Esophagus (tissue), 2 donors: ENCODE results near the gene MAP4K3. TPM values are rescaled to one million over a fixed set of nuclear protein-coding genes. Genes with fewer than 3 reads are reported as not detected.

ENCODE experiments used
- H3K27ac ChIP-seq, 2 donors: one replicate each; pipeline ENCODE4 v1.5.1; 2013; ENCODE audit warnings: low read depth in 2 of 2, mild to moderate bottlenecking in 2 of 2, inconsistent platforms in 1 of 2, low read length in 1 of 2, moderate library complexity in 1 of 2
- H3K27me3 ChIP-seq, 2 donors: one replicate each; pipeline ENCODE4 v1.6.1; 2013; ENCODE audit warnings: low read length in 2 of 2, control low read depth in 1 of 2, mild to moderate bottlenecking in 1 of 2; ENCODE audit not compliant: insufficient read depth in 2 of 2, control insufficient read depth in 1 of 2
- H3K36me3 ChIP-seq, 2 donors: one replicate each; pipeline ENCODE4 v1.6.1; 2013; ENCODE audit warnings: low read length in 1 of 2; ENCODE audit not compliant: control insufficient read depth in 2 of 2, insufficient read depth in 2 of 2
- H3K4me1 ChIP-seq, 2 donors: one replicate each; pipeline ENCODE4 v1.6.1; 2013; ENCODE audit warnings: low read length in 1 of 2; ENCODE audit not compliant: control insufficient read depth in 2 of 2, insufficient read depth in 2 of 2
- H3K4me3 ChIP-seq, 2 donors: one replicate each; pipeline ENCODE4 v1.5.1; 2013; ENCODE audit warnings: low read length in 2 of 2, mild to moderate bottlenecking in 2 of 2, low read depth in 1 of 2, moderate library complexity in 1 of 2
- H3K9me3 ChIP-seq, 2 donors: one replicate each; pipeline ENCODE4 v1.6.1; 2013; ENCODE audit warnings: mild to moderate bottlenecking in 2 of 2, low read depth in 1 of 2, low read length in 1 of 2, moderate library complexity in 1 of 2; ENCODE audit not compliant: control insufficient read depth in 2 of 2, insufficient read depth in 1 of 2
- whole genome bisulfite sequencing, 2 donors: extraction: QIAGEN DNeasy Blood & Tissue Kit; methylation state at CpG; one replicate each; pipeline ENCODE4 v1.1.7; 2013; 5-methylcytosine and 5-hydroxymethylcytosine counted together
- polyA plus RNA-seq, 2 donors: library from polyadenylated mRNA; stranded (reverse); fragments of 200-250 nt; gene quantifications; one replicate each; pipeline ENCODE4 v1.2.3, GENCODE V29; 2013
- donor health status: healthy with polysubstance abuse.
- donor health status: Bipolar disorder and iron deficiency.

Gene MAP4K3
- polyA plus RNA-seq, 2 donors: 7.0 to 8.1 TPM

DNA sequence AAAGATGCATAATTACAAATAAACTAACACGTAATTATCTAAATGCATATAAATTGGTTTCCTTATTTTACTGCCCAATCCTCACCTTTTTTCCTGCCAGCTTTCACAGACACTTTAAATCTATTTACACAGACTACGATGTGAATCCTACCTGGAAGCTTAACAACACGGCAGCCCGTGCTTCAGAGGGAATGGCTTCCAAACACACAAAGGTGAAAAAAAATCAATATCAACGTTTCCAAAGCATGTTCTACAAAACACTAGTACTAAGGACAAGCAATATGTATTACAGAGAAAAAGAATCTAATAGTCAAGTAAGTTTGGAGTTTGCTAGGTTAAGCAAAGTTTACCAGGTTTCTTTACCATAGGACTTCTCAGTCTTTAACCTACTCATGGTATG, 4.4 kb downstream of the MAP4K3 start:
- H3K27ac ChIP-seq: no peak overlapping the region
- no peaks in the 10 kb centered on the region for H3K9me3 ChIP-seq
- H3K4me1 ChIP-seq: peaks cover 2 to 6% of the 10 kb centered on the region in 2 donors
- no peak overlapping the region for H3K4me3 ChIP-seq
- no peaks in the 10 kb centered on the region for H3K36me3 ChIP-seq
- no peaks in the 10 kb centered on the region for H3K27me3 ChIP-seq
- WGBS, 2 donors: 72 to 73% methylated on average over 5 of the region's 5 CpGs

GRCh38 chr2:39431592-39432316, 5.3 kb downstream of the MAP4K3 start:
- Histone ChIP-seq H3K27ac (no peak overlapping the region), H3K9me3 (no peaks in the 10 kb centered on the region), H3K36me3 (no peaks in the 10 kb centered on the region), H3K4me3 (no peak overlapping the region), H3K4me1 (peaks cover 2 to 6% of the 10 kb centered on the region in 2 donors), H3K27me3 (no peaks in the 10 kb centered on the region)
- WGBS, 2 donors: 29 to 35% methylated on average over 3 of the region's 3 CpGs

GRCh38 chr2:39429746-39430145, 7.3 kb downstream of the MAP4K3 start:
- Histone ChIP-seq H3K27me3 (no peaks in the 10 kb centered on the region), H3K4me1 (peaks cover 2 to 3% of the 10 kb centered on the region in 2 donors), H3K27ac (no peak overlapping the region), H3K36me3 (no peaks in the 10 kb centered on the region), H3K9me3 (no peaks in the 10 kb centered on the region), H3K4me3 (no peak overlapping the region)
- 60 to 76% methylated on average over 1 of the region's 1 CpG for WGBS, 2 donors

GRCh38 chr2:39424951-39425350, 12.1 kb downstream of the MAP4K3 start:
- 90% methylated on average over 1 of the region's 1 CpG for WGBS, 2 donors
- Histone ChIP-seq H3K27ac (no peak overlapping the region), H3K4me1 (peaks cover 0 to 2% of the 10 kb centered on the region in 2 donors), H3K36me3 (no peaks in the 10 kb centered on the region), H3K9me3 (no peaks in the 10 kb centered on the region), H3K27me3 (no peaks in the 10 kb centered on the region), H3K4me3 (no peak overlapping the region)

- Histone ChIP-seq H3K4me3 (no peak overlapping the region), H3K27me3 (no peaks in the 10 kb centered on the region), H3K36me3 (no peaks in the 10 kb centered on the region), H3K27ac (no peak overlapping the region), H3K4me1 (peaks cover 0 to 2% of the 10 kb centered on the region in 2 donors), H3K9me3 (no peaks in the 10 kb centered on the region)
- WGBS, 2 donors: 97 to 100% methylated on average over 1 of the region's 1 CpG
Observed at GRCh38 chr2:39422700-39423099, 14.4 kb downstream of the MAP4K3 start.

DNA sequence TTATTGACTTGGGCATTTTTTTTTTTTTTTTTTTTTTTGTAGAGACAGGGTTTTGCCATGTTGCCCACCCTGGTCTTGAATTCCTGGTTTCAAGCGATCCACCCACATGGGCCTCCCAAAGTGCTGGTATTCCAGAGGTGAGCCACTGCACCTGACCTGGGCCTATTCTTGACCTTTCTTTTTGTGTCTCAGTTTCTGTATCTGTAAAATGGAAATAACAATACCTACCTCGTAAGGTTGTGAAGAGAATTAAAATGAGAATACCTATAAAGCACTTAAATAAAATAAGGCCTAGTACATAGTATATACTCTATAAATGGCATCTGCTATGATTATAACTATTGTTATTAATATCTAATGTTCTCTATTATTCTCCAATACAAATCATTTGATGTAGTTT, 15.7 kb downstream of the MAP4K3 start:
- peaks cover 0 to 2% of the 10 kb centered on the region in 2 donors for H3K4me1 ChIP-seq
- H3K4me3 ChIP-seq: no peak overlapping the region
- H3K36me3 ChIP-seq: no peaks in the 10 kb centered on the region
- H3K27ac ChIP-seq: no peak overlapping the region
- H3K27me3 ChIP-seq: no peaks in the 10 kb centered on the region
- H3K9me3 ChIP-seq: no peaks in the 10 kb centered on the region
- 96 to 99% methylated on average over 2 of the region's 2 CpGs for WGBS, 2 donors

DNA sequence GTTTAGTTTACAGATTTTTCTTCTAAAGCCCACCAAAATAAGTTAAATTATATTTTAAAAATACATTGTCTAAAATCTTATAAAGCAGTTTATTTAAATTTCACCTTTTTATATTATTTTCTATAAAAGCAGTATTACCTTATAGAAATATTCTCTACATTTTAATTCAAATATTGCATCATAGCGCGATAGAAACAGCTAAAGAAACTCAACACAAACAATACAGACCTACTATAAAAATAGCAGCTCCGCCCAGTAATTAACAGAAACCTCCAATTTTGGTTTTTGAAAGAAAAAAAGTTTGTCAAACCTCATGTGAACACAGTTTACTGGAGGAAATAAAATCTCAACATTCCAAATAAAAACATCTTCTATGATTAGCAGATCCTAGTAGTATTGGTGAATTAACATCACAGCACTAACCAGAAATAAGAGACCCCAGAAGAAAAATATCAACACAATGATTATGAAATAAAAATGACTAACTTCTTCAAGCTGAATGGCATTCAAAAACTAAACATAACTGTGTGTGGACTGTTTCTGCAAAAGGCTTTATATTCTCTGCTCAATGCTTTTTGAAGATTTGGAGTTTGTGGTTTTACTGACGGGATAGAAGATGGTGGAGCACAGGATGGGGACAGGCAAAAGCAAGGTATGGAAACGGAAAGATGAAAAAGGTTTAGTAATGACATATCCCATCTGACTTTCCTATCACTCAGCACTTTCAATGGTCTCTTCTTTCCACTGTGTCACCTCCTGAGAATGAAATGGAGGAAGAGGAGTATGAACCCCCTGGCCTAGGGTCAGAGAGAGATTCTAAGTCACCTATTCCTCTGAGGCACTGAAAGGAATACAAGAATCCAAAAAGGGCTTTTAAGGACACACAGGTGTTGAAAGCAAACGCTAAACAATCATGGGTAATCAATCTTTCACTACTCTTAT, 17.5 kb downstream of the MAP4K3 start:
- Histone ChIP-seq H3K4me1 (peaks cover 0 to 2% of the 10 kb centered on the region in 2 donors), H3K36me3 (no peaks in the 10 kb centered on the region)
- 79 to 86% methylated on average over 6 of the region's 6 CpGs for WGBS, 2 donors

GRCh38 chr2:39418491-39418890, 18.6 kb downstream of the MAP4K3 start:
- Histone ChIP-seq H3K27ac (no peak overlapping the region), H3K4me3 (no peak overlapping the region), H3K4me1 (no peaks in the 10 kb centered on the region), H3K36me3 (no peaks in the 10 kb centered on the region), H3K27me3 (no peaks in the 10 kb centered on the region), H3K9me3 (no peaks in the 10 kb centered on the region)
- WGBS, 2 donors: 70 to 86% methylated on average over 5 of the region's 5 CpGs

More for the DNA sequence above, 17.5 kb downstream of the MAP4K3 start:
- no peak overlapping the region for H3K27ac ChIP-seq
- no peaks in the 10 kb centered on the region for H3K27me3 ChIP-seq
- H3K9me3 ChIP-seq: no peaks in the 10 kb centered on the region
- H3K4me3 ChIP-seq: no peak overlapping the region

- Histone ChIP-seq H3K27ac (no peak overlapping the region), H3K9me3 (no peaks in the 10 kb centered on the region), H3K4me1 (no peaks in the 10 kb centered on the region), H3K27me3 (no peaks in the 10 kb centered on the region), H3K36me3 (no peaks in the 10 kb centered on the region), H3K4me3 (no peak overlapping the region)
- 30 to 34% methylated on average over 2 of the region's 2 CpGs for WGBS, 2 donors
Observed at GRCh38 chr2:39416140-39416539, 20.9 kb downstream of the MAP4K3 start.
